Body of pancreas (tissue), 4 donors: ENCODE measurements around the gene ADCY5.

ENCODE experiments used
- CTCF ChIP-seq, 7 experiments: fragments of 450-650 bp in 4 of 7; fragments of 200-600 bp in 3 of 7; sonication (generic) in 3 of 7; IDR thresholded peaks; one replicate each; pipeline ENCODE4 v1.5.1; 2016 to 2019; ENCODE audit warnings: antibody characterized with exemption in 7 of 7
- POLR2A ChIP-seq, 3 donors: fragments of 450-650 bp; IDR thresholded peaks; one replicate each; pipeline ENCODE4 v1.6.1; 2016; ENCODE audit warnings: antibody characterized with exemption in 3 of 3, mild to moderate bottlenecking in 2 of 3

- no peak for TF ChIP-seq CTCF (IDR thresholded peaks at IDR 0.05)
- no peak for TF ChIP-seq POLR2A (IDR thresholded peaks at IDR 0.05)
These were observed 2.7 kb downstream of the ADCY5 start for GRCh38 chr3:123446210-123446609.
